CD4-positive, alpha-beta T cell treated with Interleukin-10 for 1 hour (primary cell): ENCODE results near the gene CHML.

Experiments
- DNase-seq: peaks from one replicate; pipeline ENCODE4 v3.0.0-alpha.2; 2020

Gene CHML

DNA sequence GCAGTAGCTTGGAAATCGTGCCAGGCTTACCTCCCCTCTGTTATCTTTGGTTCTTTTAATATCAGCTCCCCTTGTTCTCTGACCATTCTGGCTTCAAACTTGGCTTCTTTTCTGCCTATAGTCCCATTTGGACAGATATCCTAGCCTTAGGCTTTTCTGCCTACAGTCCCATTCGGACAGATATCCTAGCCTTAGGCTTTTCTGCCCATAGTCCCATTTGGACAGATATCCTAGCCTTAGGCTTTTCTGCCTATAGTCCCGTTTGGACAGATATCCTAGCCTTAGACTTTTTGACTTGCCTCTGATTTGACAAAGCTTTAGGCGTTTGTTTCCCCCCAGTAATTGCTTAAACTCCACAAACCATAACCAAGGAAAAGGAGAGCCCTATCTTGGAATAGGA lies 25.6 kb downstream of the CHML start:
- no peak for DNase-seq

DNA sequence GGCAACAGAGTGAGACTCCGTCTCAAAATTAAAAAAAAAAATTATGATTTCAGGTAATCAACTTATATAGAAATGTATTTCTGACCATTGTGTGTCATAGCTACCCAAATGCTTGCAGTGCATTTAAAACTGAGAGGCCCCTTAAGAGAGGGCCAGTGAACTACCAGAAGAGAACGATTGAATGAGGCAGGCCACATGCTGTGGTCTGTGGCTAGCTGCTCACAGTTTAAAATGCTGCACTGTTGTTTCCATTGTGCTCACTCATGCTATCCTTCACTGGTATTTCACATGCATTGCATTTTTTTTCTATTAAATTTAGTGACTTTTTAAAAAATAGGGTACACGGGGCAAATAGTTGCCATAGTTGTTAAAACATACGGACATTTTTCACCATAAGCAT lies 26.0 kb downstream of the CHML start:
- DNase-seq, result no peak

DNA sequence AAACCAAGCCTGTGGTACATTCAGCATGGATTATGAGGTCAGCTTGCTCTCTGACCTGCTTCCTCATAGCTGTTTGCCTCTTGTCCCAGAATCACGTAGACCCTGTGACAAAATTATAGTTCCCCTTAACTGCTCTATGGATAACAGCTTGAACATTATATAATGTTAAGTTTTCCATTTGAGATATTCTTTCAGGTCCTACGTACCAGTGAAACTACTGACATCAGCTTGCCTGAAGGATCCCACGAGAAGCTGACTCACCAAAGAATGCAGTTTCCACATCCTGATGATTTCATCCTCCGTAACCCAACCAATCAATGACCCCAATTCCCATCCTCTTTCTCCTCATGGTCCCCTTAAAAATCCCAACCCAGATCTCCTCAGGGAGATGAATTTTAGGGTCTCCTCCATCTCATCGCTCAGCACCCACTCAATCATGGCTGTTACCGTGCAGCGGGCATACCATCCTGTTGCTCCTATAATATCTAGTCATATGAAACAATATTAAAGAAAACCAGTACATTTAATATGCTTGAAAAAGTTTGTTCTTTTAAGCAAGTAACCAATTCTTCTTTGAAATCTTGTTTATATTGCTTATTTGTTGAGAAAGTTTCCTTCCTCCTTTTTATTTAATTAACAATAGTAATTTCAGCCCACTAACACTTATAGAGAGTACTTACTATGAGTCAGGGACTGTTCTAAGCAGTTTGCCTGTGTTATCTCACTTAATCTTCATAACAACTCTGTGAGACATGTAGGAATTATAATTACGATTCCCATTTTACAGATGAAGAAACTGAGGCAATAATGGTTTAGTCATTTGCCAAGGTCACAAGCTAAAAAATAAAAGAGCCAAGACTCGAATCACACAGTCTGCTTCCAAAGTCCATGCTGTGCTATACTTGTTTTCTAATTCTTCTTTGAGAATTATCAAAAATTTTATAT lies 27.4 kb downstream of the CHML start:
- DNase-seq, result no peak

DNA sequence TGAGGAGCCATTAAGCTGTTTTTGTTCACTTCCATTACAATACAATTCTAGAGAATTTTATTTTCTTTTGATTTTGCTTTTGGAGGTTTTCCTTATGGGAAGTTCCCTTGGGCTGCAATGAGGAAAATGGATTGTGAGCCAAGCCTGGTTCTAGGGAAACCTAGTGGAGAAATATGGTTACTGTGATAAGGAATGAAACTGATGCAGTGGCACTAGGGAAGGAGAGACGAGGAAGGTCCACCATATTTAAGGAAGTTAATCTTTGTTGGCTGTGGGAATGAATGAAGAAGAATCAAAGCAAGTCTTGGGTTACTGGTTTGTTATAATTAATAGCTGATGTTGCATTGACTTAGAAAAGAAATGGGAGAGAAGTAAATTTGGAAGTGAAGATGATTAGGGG lies 28.4 kb downstream of the CHML start:
- no peak for DNase-seq

DNA sequence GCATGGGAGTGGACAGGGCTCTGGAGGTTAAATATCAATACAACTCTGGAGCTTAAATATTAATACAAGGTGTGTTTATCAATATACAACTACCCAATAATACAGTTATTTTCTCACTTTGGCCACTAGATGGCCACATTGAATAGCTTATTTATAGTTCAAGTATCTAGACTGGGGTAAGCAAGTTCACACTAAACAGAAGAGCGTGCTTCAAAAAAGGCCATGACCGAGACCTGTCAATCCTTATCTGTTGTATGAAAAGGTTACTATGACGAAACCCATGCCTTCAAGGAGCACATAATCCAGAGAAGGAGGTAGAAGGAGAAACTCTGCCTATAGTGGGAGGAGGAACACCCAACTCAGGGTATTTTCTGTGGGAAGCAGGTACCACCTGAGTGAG lies 29.1 kb downstream of the CHML start:
- DNase-seq, result peak; percentile 72

DNA sequence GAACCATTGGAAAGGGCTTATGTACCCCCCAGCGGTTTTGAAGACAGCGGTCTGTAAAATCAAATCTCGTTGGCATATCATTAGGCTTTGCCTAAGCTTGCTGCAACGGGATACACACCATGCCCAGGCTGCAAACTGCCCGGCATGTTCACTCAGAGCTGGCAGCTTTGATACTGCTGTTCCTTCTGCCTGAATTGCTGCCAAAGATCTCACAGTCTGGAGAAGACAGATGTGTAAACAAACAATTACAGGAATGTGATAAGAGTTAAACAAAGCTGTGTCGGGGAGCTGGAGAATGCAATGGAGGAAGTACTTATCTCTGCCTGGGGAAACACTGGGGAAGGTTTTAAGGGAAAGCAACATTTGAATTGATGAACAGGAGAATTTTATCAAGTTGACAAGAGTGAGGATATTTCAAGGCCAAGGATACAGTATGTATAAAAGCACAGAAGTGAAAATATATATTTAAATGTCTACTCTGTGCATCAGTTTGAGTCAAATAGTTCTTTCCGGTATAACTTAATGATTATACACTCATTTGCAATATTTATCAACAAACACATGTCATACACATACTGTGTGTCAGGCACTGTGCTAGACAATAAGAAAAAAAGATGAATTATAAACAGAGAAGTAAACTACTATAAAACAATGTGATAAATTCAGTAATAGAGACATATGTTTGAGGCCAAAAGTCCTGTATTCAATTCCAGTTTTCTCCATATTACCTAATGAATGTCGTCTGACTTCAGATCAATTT lies 29.9 kb downstream of the CHML start:
- DNase-seq, result no peak

DNA sequence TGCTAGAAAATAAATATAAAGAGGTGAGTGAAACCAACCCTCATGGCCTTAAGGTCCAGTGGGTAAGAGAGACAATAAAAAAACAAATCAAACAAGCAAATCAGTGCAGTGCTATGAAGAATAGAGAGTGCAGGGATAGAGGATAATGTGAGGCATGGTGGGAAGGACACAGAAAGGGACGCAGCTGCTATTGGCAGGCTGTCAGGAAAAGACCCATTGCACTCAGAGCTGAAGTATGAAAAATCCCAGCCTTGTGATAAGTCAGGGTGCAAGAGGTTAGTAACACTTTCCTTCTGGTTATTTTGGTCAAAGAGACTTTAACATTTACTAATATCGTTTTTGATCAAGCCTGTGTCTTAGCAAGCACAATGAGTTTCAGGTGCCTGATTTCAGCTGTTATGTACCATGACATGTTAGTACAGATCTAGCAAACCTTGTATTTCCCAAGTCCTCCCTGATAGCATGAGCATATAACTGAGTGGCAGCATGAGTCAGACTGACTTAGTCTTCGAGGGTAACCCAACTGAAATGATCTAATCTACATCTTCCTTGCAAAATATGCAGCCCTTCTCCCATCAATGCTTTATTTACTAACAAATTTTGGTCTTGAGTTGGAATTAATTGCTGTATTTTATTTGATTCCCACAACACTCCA lies 31.7 kb downstream of the CHML start:
- DNase-seq, result no peak

DNA sequence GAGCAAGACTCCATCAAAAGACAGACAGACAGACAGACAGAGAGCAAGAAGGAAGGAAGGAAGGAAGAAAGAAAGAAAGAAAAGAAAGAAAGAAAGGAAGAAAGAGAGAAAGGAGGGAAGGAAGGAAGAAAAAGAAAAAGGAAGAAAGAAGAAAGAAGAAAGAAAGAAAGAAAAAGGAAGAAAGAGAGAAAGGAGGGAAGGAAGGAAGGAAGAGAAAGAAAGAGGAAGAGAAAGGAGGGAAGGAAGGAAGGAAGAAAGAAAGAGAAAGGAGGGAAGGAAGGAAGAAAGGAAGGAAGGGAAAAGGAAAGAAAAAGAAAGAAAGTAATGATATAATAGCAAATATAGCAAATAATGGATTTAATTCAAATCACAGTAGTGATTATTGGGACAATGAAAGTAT lies 32.7 kb downstream of the CHML start:
- no peak for DNase-seq

DNA sequence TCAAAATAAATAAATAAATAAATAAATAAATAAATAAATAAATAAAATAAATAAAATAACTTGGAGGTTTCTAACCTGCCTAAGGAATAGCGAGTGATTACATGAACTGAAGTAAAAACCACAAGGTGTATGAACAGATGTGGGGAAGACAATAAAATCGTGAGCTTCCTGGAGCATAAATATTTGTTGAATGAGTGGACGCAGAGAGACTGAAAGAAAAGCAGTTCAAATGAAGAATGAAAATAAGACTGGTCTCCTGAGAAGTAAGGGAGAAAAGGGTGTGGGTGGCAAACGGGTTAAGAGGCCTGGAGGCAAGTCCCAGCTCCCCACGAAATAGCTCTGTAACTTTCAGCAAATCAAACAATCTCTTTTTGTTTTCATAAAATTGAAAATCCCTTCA lies 33.6 kb downstream of the CHML start:
- no peak for DNase-seq

DNA sequence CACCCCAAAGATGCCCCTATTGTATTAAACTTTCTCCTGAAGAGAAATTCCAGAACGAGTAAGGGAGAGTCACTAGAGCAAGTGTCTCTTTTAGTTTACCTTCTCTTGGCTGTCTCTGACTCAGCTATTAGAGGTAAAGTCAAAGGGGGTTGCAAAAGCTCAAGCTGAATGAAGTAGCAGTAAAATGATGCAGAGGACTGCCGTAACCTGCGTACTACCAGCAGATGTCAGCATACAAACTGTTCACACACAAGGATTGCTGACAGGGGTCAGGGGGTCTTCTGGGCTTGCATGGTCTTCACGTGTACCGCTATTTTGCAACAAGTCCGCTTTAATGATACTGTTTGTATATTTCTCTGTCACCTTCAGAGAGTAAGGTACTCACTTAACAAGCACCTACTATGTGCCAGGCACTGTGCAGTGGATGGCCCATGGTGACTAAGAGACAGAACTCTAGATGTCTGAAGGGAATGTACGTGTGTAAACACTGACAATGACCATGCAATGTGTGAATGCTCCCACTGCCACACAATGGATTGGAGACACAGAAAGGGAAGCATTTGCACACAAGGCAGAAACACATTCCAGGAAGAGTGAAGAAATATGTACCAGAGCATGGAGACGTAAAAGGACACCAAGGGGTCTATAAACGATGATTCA lies 34.9 kb downstream of the CHML start:
- DNase-seq, result no peak

DNA sequence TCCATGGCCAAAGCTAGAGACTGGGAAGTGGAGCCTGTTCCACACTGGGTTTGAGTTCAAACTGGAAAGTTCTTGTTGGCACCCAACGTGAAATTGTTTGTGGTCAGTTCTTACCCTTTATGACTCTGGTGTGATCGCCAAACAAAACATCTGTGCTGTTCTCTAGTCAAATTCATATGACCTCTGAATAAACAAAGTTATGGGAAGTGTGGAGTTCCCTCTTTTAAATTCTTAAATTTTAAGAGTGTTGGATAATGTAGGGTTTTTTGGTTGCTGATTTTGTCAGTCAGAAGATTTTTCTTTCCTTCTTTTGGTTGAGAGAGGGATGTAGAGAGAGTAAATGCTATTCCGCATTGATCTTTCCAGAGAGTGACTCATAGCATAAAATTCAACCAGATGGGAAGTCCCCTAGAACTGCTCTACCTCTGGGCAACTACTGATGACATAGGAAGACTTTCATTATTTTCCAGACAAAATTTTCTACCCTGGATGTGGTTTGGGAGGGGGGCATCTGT lies 36.4 kb downstream of the CHML start:
- DNase-seq, result no peak

DNA sequence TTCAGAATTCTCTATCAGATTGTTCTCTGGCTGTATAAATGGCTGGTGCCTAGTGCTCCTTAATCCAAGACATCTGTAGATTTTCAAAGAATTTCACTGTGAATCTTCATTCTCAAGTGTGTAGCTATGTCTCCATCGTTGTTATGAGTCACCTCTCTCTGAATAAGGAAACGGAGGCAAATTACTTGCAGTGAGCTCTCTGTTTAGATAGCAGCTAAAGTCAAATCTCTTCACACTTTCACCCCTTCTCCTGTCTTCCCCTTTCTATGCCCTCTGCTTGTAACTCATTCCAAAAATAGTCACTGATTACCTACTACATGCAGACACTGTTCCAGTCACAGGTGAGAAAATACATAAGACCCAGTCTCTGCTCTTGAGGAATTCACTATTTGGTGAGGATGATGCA lies 39.7 kb downstream of the CHML start:
- no peak for DNase-seq

DNA sequence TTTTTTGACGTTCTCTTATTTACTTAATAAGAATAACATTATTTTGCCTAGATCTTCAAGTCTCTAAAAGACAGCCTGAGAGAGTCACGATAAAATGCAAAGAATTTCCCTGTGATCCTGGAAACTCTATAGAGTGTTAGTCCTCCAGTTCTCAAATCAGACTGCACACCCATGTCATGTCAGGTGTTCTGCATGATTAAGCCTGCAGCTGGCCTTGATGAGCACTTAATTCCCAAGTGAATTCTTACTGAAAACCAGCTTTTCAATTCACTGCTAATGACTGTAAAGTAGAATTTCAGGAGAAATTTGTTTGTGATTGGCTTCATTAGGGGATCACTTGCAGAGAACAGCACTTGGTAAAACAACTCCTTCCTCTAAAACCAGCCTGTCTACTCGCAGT lies 41.9 kb downstream of the CHML start:
- DNase-seq, result no peak

DNA sequence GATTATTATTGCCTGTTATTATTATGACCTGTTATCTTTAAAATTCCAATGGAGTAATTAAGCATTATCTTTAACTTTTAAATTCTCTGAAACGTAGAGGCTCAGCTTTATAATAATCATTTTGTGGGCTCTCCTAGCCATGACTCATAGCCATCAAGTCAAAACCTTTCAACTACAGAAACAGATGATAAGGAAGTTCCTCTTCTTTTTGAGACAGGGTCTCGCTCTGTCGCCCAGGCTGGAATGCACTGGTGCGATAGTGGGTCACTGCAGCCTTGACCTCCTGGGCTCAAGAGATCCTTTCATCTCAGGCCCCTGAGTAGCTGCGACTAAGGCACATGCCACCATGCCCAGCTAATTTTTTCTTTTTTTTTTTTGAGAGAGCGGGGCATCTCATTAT lies 43.5 kb downstream of the CHML start:
- no peak for DNase-seq

DNA sequence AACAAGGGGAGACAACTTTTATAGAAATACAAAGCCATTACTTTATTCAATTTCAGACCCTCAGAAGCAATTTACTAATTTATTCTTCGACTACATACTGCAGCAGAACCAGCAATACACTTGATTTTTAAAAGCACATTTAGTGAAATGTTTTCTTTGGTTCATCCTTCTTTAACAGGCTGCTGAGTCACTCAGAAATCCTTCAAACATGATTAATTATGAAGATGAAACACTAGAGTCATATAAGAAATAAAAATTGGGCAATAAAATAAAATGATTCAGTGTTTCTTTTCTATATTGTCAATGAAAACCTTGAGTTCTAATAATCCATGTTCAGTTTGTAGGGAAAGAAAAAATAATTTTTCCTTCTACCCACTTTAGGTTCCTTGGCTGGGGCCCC lies 47.0 kb downstream of the CHML start:
- DNase-seq, result no peak

DNA sequence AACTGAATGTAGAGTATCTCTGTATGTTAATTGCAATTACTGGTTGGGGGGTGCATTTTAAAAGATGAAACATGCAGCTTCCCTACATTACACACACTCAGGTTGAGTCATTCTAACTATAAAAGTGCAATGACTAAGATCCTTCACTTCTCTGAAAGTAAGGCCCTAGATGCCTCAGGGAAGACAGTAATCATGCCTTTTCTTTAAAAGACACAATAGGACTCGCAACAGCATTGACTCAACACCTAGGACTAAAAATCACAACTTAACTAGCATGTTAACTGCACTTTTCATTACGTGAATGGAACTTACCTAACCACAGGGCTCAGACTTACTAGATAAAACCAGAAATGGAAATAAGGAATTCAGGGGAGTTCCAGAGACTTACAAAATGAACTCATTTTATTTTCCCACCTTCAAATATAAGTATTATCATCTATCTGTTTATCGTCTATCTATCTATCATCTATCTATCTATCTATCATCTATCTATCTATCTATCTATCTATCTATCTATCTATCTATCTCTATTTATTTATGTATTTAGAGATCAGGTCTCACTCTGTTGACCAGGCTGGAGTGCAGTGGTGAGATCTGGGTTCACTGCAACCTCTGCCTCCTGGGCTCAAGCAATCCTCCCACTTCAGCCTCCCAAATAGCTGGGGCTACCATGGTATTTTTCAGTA lies 47.8 kb downstream of the CHML start:
- DNase-seq, result no peak

DNA sequence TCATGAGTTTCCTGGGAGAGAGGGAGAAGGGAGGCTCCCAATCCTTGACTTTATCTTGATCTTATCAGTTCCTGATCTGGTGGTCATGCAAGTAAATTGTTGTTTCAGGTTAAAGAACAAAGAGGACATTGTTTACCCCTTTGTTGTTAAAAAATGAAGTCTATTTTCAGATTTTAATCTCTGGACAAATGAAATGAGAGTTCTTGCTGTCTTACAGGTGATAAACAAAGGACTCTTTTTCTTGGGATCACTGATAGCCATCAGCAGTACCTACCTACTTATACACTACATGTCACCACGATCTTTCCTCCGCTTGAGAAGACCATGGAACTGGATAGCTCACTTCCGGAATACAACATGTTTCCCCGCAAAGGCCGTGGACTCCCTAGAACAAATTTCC lies 48.4 kb downstream of the CHML start:
- DNase-seq, result no peak

DNA sequence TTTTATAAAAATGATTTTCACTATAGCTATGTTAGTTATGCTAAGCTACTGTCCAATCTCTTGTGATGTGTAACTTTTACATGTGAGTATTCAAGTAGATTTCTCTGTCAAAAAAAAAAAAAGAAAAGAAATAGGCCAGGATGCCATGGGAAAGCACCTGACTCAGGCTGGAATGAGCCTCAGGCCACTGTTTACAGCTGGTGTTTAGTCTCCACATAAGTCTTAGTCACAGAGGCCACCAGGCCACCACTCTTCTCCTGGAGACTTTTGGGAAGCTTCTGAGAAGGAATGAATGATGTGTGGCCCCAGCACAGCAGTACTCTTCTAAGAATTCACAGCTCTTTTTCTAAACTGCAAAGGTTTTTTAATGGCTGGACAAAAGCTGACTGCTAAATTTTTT lies 48.9 kb downstream of the CHML start:
- DNase-seq, result no peak

DNA sequence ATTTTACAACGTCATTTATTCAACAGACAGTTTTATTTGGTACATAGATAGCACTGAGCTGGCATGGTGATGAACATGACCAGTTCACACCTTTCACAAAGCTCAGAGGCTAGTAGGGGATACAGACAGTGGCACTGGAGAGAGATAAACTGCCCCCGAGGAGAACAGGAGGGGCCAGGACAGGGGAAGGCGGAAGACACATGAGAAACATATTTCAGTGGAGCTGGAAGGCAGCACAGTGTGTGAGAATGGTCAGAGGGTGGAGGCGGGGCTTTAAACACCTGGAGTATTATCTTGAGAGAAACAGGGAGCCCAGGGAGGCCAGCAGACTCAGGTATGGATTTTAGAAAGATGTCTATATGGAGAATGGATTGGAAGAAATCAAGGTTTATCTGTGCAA lies 49.5 kb downstream of the CHML start:
- DNase-seq, result no peak
